Stimulated activated memory B cell treated with anti-CD40 and anti-IgM and Interleukin-4, amounts not matched to agents 10 μg/mL and 1 μg/mL and 100 μg/mL, for 72 hours (primary cell): ENCODE measurements around the gene GPR157.
"Not testable (repeated sequence)": the region's sequence is repeated elsewhere in the genome, so short reads cannot be mapped to it uniquely, and the experiment has no call there.

ENCODE experiments used
- ATAC-seq: fragments of 150-1000 bp; cut with Tn5 transposase; 2 replicates; pipeline ENCODE4 v1.10.0; 2021
- H3K27ac Mint-ChIP-seq: one replicate; pipeline ENCODE4 v1.8.0; 2022; ENCODE audit warnings: mild to moderate bottlenecking, mixed read lengths
- H3K27me3 Mint-ChIP-seq: one replicate; pipeline ENCODE4 v1.8.0; 2022; ENCODE audit warnings: mixed read lengths
- H3K36me3 Mint-ChIP-seq: one replicate; pipeline ENCODE4 v1.8.0; 2022; ENCODE audit warnings: mixed read lengths
- H3K4me1 Mint-ChIP-seq: one replicate; pipeline ENCODE4 v1.8.0; 2022; ENCODE audit warnings: mixed read lengths
- H3K4me3 Mint-ChIP-seq: one replicate; pipeline ENCODE4 v1.8.0; 2022; ENCODE audit warnings: mild to moderate bottlenecking, moderate library complexity, mixed read lengths
- H3K9me3 Mint-ChIP-seq: one replicate; pipeline ENCODE4 v1.8.0; 2022; ENCODE audit warnings: mixed read lengths

GPR157 gene

GRCh38 chr1:9133870-9134585 lies 5.1 kb upstream of the GPR157 start:
- Mint-ChIP-seq H3K4me3 (no peak overlapping the region), H3K27me3 (no peaks in the 10 kb centered on the region), H3K4me1 (peaks cover 46% of the 10 kb centered on the region), H3K9me3 (no peaks in the 10 kb centered on the region), H3K36me3 (no peaks in the 10 kb centered on the region), H3K27ac (peak overlapping the region; percentile 85)
- no peak for ATAC-seq

DNA sequence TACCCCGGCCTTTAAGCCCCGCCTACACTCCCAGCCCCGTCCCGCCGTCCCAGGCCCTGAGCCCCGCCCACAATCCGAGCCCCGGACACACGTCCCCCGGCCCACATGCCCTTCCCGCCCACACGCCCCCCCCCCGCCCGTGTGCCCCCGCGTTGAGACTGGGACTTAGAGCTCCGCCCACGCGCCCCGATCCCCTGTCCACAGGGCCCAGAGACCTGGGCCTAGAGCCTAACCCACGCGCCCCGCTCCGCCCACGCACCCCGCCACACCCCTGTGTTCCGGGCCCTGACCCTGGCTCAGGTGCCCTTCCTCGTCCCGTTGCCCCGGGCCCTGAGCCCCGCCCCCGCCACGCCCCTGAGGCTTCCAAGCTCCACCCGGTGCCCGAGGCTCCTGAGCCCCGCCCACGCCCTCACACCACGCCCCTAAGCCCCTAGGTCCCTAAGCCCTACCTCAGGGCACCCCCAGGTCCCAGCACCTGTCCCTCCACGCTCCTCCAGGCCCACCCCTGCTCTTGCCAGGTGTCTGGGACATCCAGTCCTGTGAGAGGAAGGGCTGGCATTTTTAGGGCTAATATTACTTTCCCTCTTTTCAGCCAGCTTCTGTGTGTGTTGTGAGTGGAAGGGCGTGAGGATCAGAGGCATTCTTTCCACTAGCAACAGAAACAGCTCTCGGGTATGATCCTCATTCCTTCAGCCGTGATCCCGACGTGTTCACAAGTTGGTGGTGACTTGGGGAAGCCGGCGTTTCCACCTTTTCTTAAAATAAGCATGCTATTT lies 552 bp upstream of the GPR157 start:
- ATAC-seq, result peak; percentile 88
- Mint-ChIP-seq H3K27ac (peak overlapping the region; percentile 81), H3K4me3 (peak overlapping the region; percentile 80), H3K4me1 (peaks cover 64% of the 10 kb centered on the region), H3K36me3 (peaks cover 12% of the 10 kb centered on the region), H3K27me3 (no peaks in the 10 kb centered on the region), H3K9me3 (no peaks in the 10 kb centered on the region)

DNA sequence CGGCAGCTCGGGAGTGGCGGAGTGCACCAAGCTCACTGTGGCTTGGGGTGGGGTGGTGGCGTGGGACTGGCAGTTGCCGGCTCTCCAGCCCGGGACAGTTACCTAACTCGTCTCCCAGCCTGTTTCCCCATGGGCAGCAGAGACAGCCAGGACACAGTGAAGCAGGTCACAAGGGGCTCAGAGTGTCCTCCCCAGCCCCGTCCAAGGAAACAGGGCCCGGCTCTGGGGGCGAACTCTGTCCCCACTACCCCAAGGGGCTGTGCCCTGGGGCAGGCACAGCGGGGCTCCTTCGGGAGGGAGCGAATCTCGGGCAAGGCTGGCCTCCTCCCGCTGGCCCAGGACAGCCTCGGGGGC lies 759 bp downstream of the GPR157 start:
- ATAC-seq, result no peak
- Mint-ChIP-seq H3K9me3 (no peaks in the 10 kb centered on the region), H3K36me3 (peaks cover 12% of the 10 kb centered on the region), H3K27ac (peak overlapping the region; percentile 91), H3K27me3 (no peaks in the 10 kb centered on the region), H3K4me1 (peaks cover 64% of the 10 kb centered on the region), H3K4me3 (peak overlapping the region; percentile 95)

DNA sequence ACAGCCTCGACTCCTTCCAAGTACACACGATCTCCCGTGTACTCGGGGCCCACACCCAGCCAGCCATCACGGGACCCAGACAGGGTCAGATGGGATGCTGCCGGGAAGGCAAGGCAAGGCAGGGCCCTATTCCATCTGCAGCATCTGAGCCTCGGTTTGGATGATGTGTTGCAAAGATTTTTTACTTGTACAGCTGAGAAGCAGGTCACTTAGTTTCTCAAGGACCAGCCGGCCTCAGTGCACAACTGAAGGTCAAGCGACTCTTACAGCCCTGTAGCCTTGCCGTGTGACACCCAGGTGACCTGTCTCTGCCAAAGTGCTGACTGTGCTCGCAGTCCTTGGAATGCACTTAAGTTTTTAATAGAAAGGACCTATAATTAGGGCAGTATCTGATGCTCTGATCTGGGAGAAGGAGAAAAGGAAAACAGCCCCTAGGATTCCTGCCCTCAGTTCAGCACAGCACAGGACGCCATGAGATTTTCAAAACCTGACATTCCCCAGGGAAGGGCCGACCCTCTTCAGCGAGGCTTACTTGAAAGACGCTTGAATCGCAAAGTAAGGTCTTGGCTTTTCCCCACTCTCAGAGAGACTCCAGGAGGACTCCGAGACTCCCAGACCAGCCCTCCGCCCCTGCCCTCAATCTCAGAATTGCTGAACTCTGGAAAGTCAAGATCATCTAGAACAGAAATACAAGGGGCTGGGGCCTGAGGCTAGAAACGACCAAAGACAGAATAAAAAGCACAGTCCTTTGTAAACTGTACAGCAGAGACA lies 1.3 kb downstream of the GPR157 start:
- no peaks in the 10 kb centered on the region for H3K27me3 Mint-ChIP-seq
- no peaks in the 10 kb centered on the region for H3K9me3 Mint-ChIP-seq
- no peak for ATAC-seq
- H3K4me1 Mint-ChIP-seq, result peaks cover 68% of the 10 kb centered on the region
- peaks cover 14% of the 10 kb centered on the region for H3K36me3 Mint-ChIP-seq
- H3K4me3 Mint-ChIP-seq, result peak overlapping the region; percentile 95
- peak overlapping the region; percentile 91 for H3K27ac Mint-ChIP-seq

- H3K27ac Mint-ChIP-seq, result no peak overlapping the region
- H3K4me1 Mint-ChIP-seq, result peaks cover 70% of the 10 kb centered on the region
- ATAC-seq, result no peak
- H3K36me3 Mint-ChIP-seq, result peaks cover 23% of the 10 kb centered on the region
- peak overlapping the region; percentile 95 for H3K4me3 Mint-ChIP-seq
- no peaks in the 10 kb centered on the region for H3K9me3 Mint-ChIP-seq
- H3K27me3 Mint-ChIP-seq, result no peaks in the 10 kb centered on the region
Observed at GRCh38 chr1:9126511-9126910, 2.4 kb downstream of the GPR157 start.

DNA sequence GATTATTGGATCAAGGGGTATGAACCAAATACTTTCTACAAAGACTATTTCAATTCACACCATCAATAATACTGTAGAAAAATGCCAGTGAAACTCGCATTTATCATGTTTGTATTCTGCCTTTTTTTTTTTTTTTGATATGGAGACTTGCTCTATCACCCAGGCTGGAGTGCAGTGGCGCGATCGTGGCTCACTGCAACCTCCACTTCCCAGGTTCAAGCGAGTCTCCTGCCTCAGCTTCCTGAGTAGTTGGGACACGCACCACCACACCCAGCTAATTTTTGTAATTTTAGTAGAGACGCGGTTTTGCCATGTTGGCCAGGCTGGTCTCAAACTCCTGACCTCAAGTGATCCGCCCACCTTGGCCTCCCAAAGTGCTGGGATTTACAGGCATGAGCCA lies 3.1 kb downstream of the GPR157 start:
- not testable (repeated sequence) for H3K27ac Mint-ChIP-seq, H3K27me3 Mint-ChIP-seq, H3K9me3 Mint-ChIP-seq, ATAC-seq
- H3K36me3 Mint-ChIP-seq, result peaks cover 23% of the 10 kb centered on the region
- H3K4me1 Mint-ChIP-seq, result peaks cover 70% of the 10 kb centered on the region
- peak overlapping the region; percentile 95 for H3K4me3 Mint-ChIP-seq

- ATAC-seq, result no peak
- no peak overlapping the region for H3K4me3 Mint-ChIP-seq
- no peak overlapping the region for H3K27ac Mint-ChIP-seq
- H3K4me1 Mint-ChIP-seq, result peaks cover 70% of the 10 kb centered on the region
- peaks cover 23% of the 10 kb centered on the region for H3K36me3 Mint-ChIP-seq
- no peaks in the 10 kb centered on the region for H3K9me3 Mint-ChIP-seq
- no peaks in the 10 kb centered on the region for H3K27me3 Mint-ChIP-seq
Observed at GRCh38 chr1:9125325-9125724, 3.6 kb downstream of the GPR157 start.

GRCh38 chr1:9124389-9124788 lies 4.5 kb downstream of the GPR157 start:
- not testable (repeated sequence) for H3K4me3 Mint-ChIP-seq
- peaks cover 70% of the 10 kb centered on the region for H3K4me1 Mint-ChIP-seq

DNA sequence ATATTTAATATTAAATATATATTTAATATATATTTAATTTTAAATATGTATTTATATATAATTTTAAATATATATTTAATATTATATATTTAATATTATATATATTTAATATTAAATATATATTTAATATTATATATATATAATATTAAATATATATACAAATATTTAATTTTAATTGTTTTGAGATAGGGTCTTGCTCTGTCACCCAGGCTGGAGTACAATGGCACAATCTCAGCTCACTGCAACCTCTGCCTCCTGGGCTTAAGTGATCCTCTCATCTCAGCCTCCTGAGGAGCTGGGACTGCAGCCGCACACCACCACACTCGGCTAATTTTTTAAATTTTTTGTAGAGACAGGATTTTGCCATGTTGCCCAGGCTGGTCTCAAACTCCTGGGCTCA lies 5.2 kb downstream of the GPR157 start:
- ATAC-seq, H3K27ac Mint-ChIP-seq, H3K27me3 Mint-ChIP-seq, H3K4me3 Mint-ChIP-seq, H3K9me3 Mint-ChIP-seq: not testable (repeated sequence)
- peaks cover 30% of the 10 kb centered on the region for H3K36me3 Mint-ChIP-seq
- H3K4me1 Mint-ChIP-seq, result peaks cover 75% of the 10 kb centered on the region

More at GRCh38 chr1:9124389-9124788, 4.5 kb downstream of the GPR157 start:
- H3K27ac Mint-ChIP-seq, ATAC-seq, H3K9me3 Mint-ChIP-seq, H3K27me3 Mint-ChIP-seq: not testable (repeated sequence)
- H3K36me3 Mint-ChIP-seq, result peaks cover 24% of the 10 kb centered on the region

GRCh38 chr1:9121496-9122409 lies 7.1 kb downstream of the GPR157 start:
- Mint-ChIP-seq H3K4me1 (peaks cover 68% of the 10 kb centered on the region), H3K27me3 (no peaks in the 10 kb centered on the region), H3K4me3 (peak overlapping the region; percentile 60), H3K36me3 (peaks cover 37% of the 10 kb centered on the region), H3K27ac (peak overlapping the region; percentile 88), H3K9me3 (no peaks in the 10 kb centered on the region)
- peak; percentile 94 for ATAC-seq

DNA sequence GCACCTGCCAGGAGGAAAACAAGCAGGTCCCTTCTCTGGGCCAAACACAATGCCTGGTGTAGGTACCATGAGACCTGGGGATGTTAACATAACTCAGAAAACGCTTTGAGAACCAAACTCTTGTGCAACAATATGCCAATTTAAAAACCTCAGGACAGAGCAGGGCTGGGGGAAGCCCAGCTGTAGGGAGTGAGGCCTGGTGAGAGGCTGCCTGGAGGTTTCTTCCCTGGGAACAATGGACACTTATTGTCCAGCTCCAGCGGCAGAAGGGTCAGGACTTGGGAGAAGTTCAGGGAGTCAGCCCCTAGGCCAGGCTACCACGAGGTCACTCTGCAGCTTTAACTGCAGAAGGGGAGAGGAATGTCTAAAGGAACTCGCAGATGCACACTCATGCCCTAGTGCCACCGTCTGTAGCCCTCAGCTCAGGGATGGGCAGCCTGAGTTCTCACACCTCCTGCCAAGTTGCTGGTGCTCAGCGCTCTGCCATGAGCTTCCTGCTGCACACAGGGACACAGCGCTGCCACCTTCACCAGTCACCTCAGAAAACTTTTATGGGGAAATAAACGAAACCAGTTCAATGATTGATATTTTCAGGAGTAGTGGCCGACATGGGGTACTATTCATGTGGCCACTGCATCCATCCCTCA lies 8.5 kb downstream of the GPR157 start:
- Mint-ChIP-seq H3K4me1 (peaks cover 62% of the 10 kb centered on the region), H3K9me3 (no peaks in the 10 kb centered on the region), H3K27me3 (no peaks in the 10 kb centered on the region), H3K27ac (peak overlapping the region; percentile 88), H3K36me3 (peaks cover 34% of the 10 kb centered on the region), H3K4me3 (peak overlapping the region; percentile 35)
- ATAC-seq, result no peak

GRCh38 chr1:9119745-9120144 lies 9.2 kb downstream of the GPR157 start:
- ATAC-seq, result peak; percentile 68
- peak overlapping the region; percentile 88 for H3K27ac Mint-ChIP-seq
- no peaks in the 10 kb centered on the region for H3K27me3 Mint-ChIP-seq
- H3K9me3 Mint-ChIP-seq, result no peaks in the 10 kb centered on the region
- peaks cover 62% of the 10 kb centered on the region for H3K4me1 Mint-ChIP-seq
- peaks cover 31% of the 10 kb centered on the region for H3K36me3 Mint-ChIP-seq
- H3K4me3 Mint-ChIP-seq, result no peak overlapping the region

DNA sequence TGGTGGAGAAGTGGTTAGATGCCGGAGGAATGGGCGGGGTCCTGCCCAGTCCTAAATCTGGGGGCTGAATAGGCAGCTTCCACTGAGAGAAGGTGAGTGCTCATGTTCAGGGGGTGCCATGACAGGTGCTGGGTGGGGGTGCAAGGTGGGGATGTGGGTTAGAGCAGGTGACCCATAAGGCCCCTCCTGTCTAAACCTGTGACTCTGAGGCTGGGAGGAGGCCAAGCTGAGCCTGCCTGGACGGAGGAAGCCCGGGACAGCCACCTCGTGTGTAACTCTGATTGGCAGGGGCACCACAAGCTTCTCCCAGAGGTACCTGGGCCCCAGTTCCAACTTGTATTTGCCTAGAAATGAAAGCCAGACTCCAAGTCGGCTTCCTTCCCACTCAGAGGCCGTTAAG lies 10.7 kb downstream of the GPR157 start:
- H3K27ac Mint-ChIP-seq, result peak overlapping the region; percentile 6
- H3K27me3 Mint-ChIP-seq, result no peaks in the 10 kb centered on the region
- no peaks in the 10 kb centered on the region for H3K9me3 Mint-ChIP-seq
- ATAC-seq, result no peak
- no peak overlapping the region for H3K4me3 Mint-ChIP-seq
- peaks cover 67% of the 10 kb centered on the region for H3K4me1 Mint-ChIP-seq
- peaks cover 36% of the 10 kb centered on the region for H3K36me3 Mint-ChIP-seq
